Natural killer cell (primary cell): Measurements from ENCODE around the gene ECE1. TPM values are rescaled to one million over a fixed set of nuclear protein-coding genes. Genes with fewer than 3 reads are reported as not detected.
A peak's percentile ranks its signal among the peaks of the same experiment; 100 is the strongest.

Experiments
- ATAC-seq, 3 donors: fragments of 150-1000 bp in 2 of 3; fragments of 200-7000 bp in 1 of 3; cut with Tn5 transposase; 1 replicate in 1 of 3; 2 replicates in 2 of 3; pipeline ENCODE4 v1.10.0; 2021; ENCODE audit warnings: mild to moderate bottlenecking in 2 of 3, moderate library complexity in 2 of 3
- DNase-seq, 2 donors: peaks; one replicate each; pipeline versions ENCODE4 v3.0.0 to v3.0.0-alpha.2; 2013 to 2021; ENCODE audit warnings: mixed read lengths in 1 of 2
- H3K27ac ChIP-seq: one replicate; pipeline ENCODE4 v1.5.1; 2013; ENCODE audit warnings: mild to moderate bottlenecking, low read length
- H3K27me3 ChIP-seq: one replicate; pipeline ENCODE4 v1.6.1; 2013; ENCODE audit warnings: low read length; ENCODE audit not compliant: control insufficient read depth, insufficient read depth
- H3K36me3 ChIP-seq: one replicate; pipeline ENCODE4 v1.6.1; 2013; ENCODE audit warnings: low read length; ENCODE audit not compliant: control insufficient read depth, insufficient read depth
- H3K4me1 ChIP-seq: one replicate; pipeline ENCODE4 v1.6.1; 2013; ENCODE audit warnings: low read length; ENCODE audit not compliant: control insufficient read depth, insufficient read depth
- H3K4me3 ChIP-seq: one replicate; pipeline ENCODE4 v1.5.1; 2013; ENCODE audit warnings: low read length
- H3K9me3 ChIP-seq: one replicate; pipeline ENCODE4 v1.6.1; 2013; ENCODE audit warnings: low read length; ENCODE audit not compliant: control insufficient read depth, insufficient read depth
- H3K27ac Mint-ChIP-seq, 2 donors: one replicate each; pipeline ENCODE4 v1.8.0; 2022; ENCODE audit warnings: mild to moderate bottlenecking in 2 of 2, mixed read lengths in 2 of 2, moderate library complexity in 1 of 2
- H3K27me3 Mint-ChIP-seq, 2 donors: one replicate each; pipeline ENCODE4 v1.8.0; 2022; ENCODE audit warnings: low read depth in 2 of 2, mixed read lengths in 2 of 2
- H3K36me3 Mint-ChIP-seq: one replicate; pipeline ENCODE4 v1.8.0; 2022; ENCODE audit warnings: mixed read lengths
- H3K4me1 Mint-ChIP-seq, 2 donors: one replicate each; pipeline ENCODE4 v1.8.0; 2022; ENCODE audit warnings: mixed read lengths in 2 of 2
- H3K4me3 Mint-ChIP-seq: one replicate; pipeline ENCODE4 v1.8.0; 2022; ENCODE audit warnings: mild to moderate bottlenecking, moderate library complexity, mixed read lengths
- H3K9me3 Mint-ChIP-seq, 2 donors: one replicate each; pipeline ENCODE4 v1.8.0; 2022; ENCODE audit warnings: mixed read lengths in 2 of 2
- WGBS: methylation state at CpG from one replicate; pipeline ENCODE4 v1.1.7; 2013; ENCODE audit warnings: missing lambda C conversion rate; ENCODE audit not compliant: insufficient coverage; 5-methylcytosine and 5-hydroxymethylcytosine counted together
- intact Hi-C: fragments of 100-400 bp; cut with micrococcal nuclease; formaldehyde crosslinking; loops from one replicate; pipeline ENCODE4 v1.14.2; 2022
- total RNA-seq, 4 donors: library from RNA; stranded (reverse); fragments of 120-200 nt in 1 of 4; gene quantifications; one replicate each; pipeline versions ENCODE4 v1.2.3 to v1.2.4, GENCODE V29; 2013 to 2022
- TF ChIP-seq, protein P1 (sequence below): fragments of 200-600 bp; IDR thresholded peaks from one replicate; pipeline ENCODE4 v1.8.0; 2022; ENCODE audit warnings: antibody characterized with exemption

ECE1 gene
- total RNA-seq, 3 donors from 2014 or later (not counting 1 experiment from before 2014, with no cell fraction given): 47.2 to 70.1 (median 50.7) TPM

DNA sequence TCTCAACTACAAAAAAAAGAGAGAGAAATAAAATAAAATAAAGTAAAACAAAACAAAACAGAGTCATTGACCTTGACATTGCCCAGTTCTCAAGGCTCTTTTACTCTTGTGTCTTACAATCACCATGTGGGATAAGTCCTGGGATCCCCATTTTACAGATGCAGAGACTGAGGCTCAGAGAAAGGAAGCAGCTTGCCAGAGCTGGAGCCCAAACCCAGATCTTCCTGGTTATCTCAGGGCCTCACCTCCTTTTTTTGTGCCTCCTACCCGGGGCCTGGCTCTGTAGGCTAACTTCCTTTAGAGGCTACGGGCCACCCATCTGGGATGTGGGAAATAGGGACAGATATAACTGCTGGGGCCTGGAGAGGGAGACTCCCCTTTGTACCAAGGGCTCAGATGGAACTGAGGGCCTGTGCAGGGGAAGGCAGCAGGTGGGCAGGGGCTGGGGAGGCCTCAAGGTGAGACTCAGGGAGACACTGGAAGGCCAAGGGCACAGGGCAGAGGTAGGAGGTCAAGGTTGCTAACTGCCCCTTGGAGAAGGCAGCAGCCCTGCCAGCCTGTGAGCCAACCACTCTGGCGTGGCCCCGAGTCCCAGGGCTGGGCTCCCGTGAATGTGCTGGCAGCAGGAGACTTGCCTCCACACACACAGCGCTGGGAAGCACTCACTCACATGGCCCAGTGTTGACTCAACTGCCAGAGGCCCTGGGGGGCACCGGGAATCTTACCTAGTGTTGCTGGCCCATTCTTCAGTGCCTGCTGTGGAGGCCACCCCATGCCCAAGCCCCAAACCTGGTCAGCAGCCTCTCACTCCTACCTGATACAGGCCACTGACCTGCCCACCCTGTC lies 6.5 kb upstream of the ECE1 start:
- ATAC-seq (no peak), DNase-seq (no peak)
- 86% methylated on average over 7 of the region's 7 CpGs for WGBS
- peaks cover 33 to 45% of the 10 kb centered on the region in 2 donors for H3K4me1 Mint-ChIP-seq
- H3K4me3 Mint-ChIP-seq: no peak overlapping the region
- H3K9me3 ChIP-seq: no peaks in the 10 kb centered on the region
- peak overlapping the region; percentile 95 for H3K27ac ChIP-seq
- peak overlapping the region; percentile 94 to 97 for H3K27ac Mint-ChIP-seq
- H3K27me3 Mint-ChIP-seq: peaks cover 0 to 5% of the 10 kb centered on the region in 2 donors
- no peak overlapping the region for H3K4me3 ChIP-seq
- no peaks in the 10 kb centered on the region for H3K36me3 ChIP-seq
- H3K4me1 ChIP-seq: peaks cover 72% of the 10 kb centered on the region
- no peaks in the 10 kb centered on the region for H3K27me3 ChIP-seq
- TF ChIP-seq, protein P1, sequence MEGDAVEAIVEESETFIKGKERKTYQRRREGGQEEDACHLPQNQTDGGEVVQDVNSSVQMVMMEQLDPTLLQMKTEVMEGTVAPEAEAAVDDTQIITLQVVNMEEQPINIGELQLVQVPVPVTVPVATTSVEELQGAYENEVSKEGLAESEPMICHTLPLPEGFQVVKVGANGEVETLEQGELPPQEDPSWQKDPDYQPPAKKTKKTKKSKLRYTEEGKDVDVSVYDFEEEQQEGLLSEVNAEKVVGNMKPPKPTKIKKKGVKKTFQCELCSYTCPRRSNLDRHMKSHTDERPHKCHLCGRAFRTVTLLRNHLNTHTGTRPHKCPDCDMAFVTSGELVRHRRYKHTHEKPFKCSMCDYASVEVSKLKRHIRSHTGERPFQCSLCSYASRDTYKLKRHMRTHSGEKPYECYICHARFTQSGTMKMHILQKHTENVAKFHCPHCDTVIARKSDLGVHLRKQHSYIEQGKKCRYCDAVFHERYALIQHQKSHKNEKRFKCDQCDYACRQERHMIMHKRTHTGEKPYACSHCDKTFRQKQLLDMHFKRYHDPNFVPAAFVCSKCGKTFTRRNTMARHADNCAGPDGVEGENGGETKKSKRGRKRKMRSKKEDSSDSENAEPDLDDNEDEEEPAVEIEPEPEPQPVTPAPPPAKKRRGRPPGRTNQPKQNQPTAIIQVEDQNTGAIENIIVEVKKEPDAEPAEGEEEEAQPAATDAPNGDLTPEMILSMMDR: no peak
- no peaks in the 10 kb centered on the region for H3K9me3 Mint-ChIP-seq
- intact Hi-C loops: no loop called here
- H3K36me3 Mint-ChIP-seq: no peaks in the 10 kb centered on the region

DNA sequence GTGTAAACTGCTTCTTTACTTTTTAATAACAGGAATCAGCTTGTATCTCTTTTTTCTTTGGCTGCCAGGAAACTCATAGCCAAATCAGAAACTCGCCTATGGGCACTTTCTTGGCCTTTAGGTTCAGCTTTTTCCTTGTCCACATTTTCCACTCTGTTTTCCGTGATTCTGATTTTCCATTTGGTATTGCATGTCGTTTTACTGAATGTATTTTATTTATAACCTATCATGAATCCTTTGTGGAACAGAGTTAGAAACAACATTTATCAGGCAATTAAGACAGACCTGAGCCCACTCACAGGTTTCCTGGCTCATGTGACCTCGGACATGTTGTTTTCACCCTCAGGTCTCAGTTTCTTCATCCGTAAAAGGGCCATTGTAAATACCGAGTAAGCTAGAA lies 5.3 kb upstream of the ECE1 start:
- Histone ChIP-seq H3K27me3 (no peaks in the 10 kb centered on the region), H3K36me3 (no peaks in the 10 kb centered on the region), H3K27ac (peak overlapping the region; percentile 95), H3K9me3 (no peaks in the 10 kb centered on the region), H3K4me1 (peaks cover 84% of the 10 kb centered on the region), H3K4me3 (no peak overlapping the region)
- Mint-ChIP-seq H3K27ac (peak overlapping the region; percentile 94 to 97), H3K36me3 (no peaks in the 10 kb centered on the region), H3K4me3 (no peak overlapping the region), H3K4me1 (peaks cover 40 to 53% of the 10 kb centered on the region in 2 donors), H3K9me3 (no peaks in the 10 kb centered on the region), H3K27me3 (peaks cover 0 to 5% of the 10 kb centered on the region in 2 donors)
- no peak for ATAC-seq
- DNase-seq: no peak
- intact Hi-C loops: loop anchor here (2.0 kb wide), 1 partner anchor 49 kb away; no protein-coding TSS in a partner anchor
- WGBS: 91% methylated on average over 5 of the region's 6 CpGs
- TF ChIP-seq, protein P1: no peak

DNA sequence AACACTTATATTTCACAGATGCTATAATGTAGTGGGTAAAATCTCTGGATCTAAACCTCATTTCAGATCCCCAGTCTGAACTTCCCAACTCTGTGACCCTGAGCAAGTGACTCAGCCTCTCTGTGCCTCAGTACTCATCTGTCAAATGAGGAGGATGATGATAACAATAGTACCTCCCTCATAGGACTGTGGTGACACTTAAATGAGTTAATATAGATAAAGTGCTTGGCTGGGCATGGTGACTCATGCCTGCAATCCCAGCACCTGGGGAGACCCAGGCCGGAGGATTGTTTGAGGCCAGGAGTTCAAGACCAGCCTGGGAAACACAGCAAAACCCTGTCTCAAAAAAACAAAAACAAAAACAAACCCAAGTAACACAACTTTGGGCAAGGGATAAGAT lies 4.7 kb upstream of the ECE1 start:
- peak; percentile 35 to 73 for DNase-seq
- intact Hi-C loops: loop anchor here (2.0 kb wide), 1 partner anchor 50 kb away; no protein-coding TSS in a partner anchor
- TF ChIP-seq, protein P1: no peak
- Mint-ChIP-seq H3K36me3 (no peaks in the 10 kb centered on the region), H3K27me3 (peaks cover 0 to 5% of the 10 kb centered on the region in 2 donors), H3K4me1 (peaks cover 42 to 55% of the 10 kb centered on the region in 2 donors), H3K9me3 (no peaks in the 10 kb centered on the region), H3K27ac (peak overlapping the region; percentile 94 to 97), H3K4me3 (peak overlapping the region; percentile 84)
- H3K36me3 ChIP-seq: no peaks in the 10 kb centered on the region
- ATAC-seq: peak; percentile 5 to 46 (median 23)
- H3K4me1 ChIP-seq: peaks cover 83% of the 10 kb centered on the region
- 43% methylated on average over 1 of the region's 1 CpG for WGBS
- H3K27me3 ChIP-seq: no peaks in the 10 kb centered on the region
- no peaks in the 10 kb centered on the region for H3K9me3 ChIP-seq
- peak overlapping the region; percentile 95 for H3K27ac ChIP-seq
- peak overlapping the region; percentile 0 for H3K4me3 ChIP-seq
